ENCODE data around the gene EPN1.

GRCh38 chr19:55694241-55694655 is 19.2 kb downstream of the EPN1 start:
- TF ChIP-seq CTCF (optimal IDR thresholded peaks at IDR 0.05 in 1 of 3, IDR thresholded peaks at IDR 0.05 in 1 of 3, conservative IDR thresholded peaks at IDR 0.05 in 1 of 3; ENCODE audit: extremely low read depth in 1 of 3, insufficient read depth in 2 of 3, low read length in 3 of 3) (no peak), EZH2 (IDR thresholded peaks at IDR 0.05; ENCODE audit: low read length) (no peak)
